RPMI8226 (cell line): ENCODE data around the gene AGO3.
"Not testable (repeated sequence)": the region's sequence is repeated elsewhere in the genome, so short reads cannot be mapped to it uniquely, and the experiment has no call there.

Experiments
- DNase-seq: peaks from one replicate; pipeline ENCODE4 v3.0.0-alpha.2; 2015

AGO3 gene

GRCh38 chr1:35927472-35927871 is 3.4 kb upstream of the AGO3 start:
- no peak for DNase-seq

DNA sequence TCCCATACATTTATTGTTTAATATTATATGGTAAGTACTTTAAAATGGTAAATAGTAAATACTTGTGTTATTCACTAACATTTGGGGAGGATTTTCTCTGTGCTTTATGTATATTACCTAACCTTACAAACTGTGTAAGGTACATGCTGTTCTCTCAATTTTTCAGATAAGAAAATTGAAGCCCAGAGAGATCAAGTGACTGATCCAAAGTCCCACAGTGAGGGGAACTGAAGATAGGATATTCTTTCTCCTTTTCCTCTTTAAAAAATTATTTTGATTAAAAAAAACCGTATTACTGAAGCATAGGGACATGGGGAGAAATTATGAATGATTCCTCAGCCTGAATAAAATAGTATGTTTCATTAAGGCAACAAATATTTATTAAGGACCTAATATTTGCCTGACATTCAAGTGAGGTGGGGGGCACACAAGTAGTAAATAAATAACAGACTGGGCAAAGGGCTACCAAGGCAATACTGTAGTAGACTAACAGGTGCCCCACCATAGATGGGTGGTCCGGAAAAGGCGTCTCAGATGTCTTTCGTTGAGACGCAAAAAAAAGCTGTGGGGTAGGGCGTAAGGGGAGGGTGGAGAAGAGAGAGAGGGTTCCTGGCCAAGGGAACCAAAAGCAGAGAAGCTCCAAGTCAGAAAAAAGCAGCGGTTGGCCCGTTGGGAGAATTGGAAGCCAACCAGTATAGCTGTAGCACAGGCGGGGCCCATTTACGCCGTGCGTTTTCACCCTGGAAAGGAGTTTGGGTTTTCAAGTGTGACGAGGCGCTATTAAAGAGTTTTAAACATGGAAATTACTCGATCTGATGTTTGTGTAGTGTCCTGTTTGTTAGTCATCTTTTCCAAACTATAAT is 944 bp upstream of the AGO3 start:
- peak; percentile 72 for DNase-seq

GRCh38 chr1:35931446-35932157 is 697 bp downstream of the AGO3 start:
- peak; percentile 78 for DNase-seq

DNA sequence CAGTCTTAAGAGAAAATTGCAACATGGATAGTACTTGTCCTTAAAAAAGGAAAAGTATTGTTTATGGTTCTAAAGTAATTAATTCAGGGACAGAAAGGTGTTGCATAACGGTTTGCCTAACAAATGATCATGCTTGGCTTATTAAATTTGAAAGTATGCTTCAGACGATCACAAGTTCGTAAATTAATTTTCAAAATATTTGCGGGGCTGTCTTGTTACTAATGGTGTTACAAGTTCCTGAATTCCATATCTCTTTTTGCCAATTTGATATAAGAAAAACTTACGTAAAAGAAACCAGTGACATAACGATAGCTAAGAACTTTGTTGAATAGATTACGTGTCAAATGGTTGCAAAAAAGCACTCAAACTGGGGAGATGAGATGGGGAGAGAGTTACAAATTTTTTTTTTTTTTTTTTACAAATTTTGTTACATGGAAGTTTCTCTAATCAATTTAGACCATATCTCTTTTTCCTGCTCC is 1.3 kb downstream of the AGO3 start:
- no peak for DNase-seq

- no peak for DNase-seq
Observed at GRCh38 chr1:35932941-35933340, 2.0 kb downstream of the AGO3 start.

- DNase-seq: no peak
Observed at GRCh38 chr1:35935442-35936388, 4.8 kb downstream of the AGO3 start.

DNA sequence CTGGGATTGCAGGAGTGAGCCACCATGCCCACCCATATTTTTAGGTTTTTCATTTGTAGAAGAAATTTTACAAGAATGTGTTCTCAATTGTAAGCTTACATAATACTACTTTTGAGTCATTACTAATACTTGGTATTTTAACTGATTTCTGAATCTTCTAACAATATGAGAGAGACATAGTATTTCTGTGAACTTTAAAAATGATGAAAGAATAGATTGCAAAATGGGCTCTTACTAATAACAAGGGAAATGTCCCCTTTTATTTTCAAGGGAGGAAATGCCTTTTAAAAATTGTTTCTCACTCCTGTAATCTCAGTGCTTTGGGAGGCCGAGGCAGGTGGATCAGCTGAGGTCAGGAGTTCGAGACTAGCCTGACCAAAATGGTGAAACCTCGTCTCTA is 5.9 kb downstream of the AGO3 start:
- DNase-seq: no peak

DNA sequence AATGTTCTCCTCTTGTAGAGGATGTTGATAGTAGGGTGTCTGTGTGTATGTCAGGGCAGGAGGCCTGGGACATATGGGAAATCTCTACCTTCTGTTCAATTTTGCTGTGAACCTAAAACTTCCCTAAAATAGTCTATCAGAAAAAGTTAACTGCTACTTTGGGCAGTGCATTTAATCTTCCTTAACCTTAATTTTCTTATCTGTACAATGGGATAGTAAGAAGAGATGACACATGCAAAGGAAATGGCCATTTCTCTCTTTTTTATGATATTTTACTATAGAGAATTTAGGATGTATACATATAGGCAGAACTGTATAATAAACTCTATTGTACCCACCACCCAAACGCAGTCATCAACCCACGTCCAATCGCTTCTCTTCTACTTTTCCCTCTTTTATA is 8.6 kb downstream of the AGO3 start:
- no peak for DNase-seq

- no peak for DNase-seq
Observed at GRCh38 chr1:35945327-35945726, 14.4 kb downstream of the AGO3 start.

- DNase-seq: no peak
Observed at GRCh38 chr1:35947547-35947946, 16.6 kb downstream of the AGO3 start.

- DNase-seq: no peak
Observed at GRCh38 chr1:35958558-35958957, 27.7 kb downstream of the AGO3 start.

GRCh38 chr1:35959304-35959703 is 28.4 kb downstream of the AGO3 start:
- DNase-seq: no peak

- DNase-seq: no peak
Observed at GRCh38 chr1:35962952-35963351, 32.0 kb downstream of the AGO3 start.

- not testable (repeated sequence) for DNase-seq
Observed at GRCh38 chr1:35964277-35964676, 33.4 kb downstream of the AGO3 start.

- DNase-seq: no peak
Observed at GRCh38 chr1:35968396-35968795, 37.5 kb downstream of the AGO3 start.

GRCh38 chr1:35971601-35972000 is 40.7 kb downstream of the AGO3 start:
- no peak for DNase-seq

GRCh38 chr1:35972631-35973030 is 41.7 kb downstream of the AGO3 start:
- not testable (repeated sequence) for DNase-seq

GRCh38 chr1:35980090-35980489 is 49.2 kb downstream of the AGO3 start:
- DNase-seq: no peak

DNA sequence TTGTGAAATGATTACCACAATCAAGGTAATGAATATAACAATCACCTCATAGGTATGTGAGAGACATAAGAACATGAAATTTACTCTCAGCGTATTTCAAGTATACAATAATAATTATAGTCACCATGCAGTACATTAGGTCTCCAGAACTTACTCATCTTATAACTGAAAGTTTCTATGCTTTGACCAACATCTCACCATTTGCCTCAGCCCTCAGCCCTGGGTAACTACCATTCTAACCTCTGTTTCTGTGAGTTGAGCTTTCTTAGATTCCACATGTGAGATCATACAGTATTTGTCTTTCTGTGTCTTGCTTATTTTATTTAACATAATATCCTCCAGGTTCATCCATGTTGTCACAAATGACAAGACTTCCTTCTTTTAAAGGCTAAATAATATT is 57.3 kb downstream of the AGO3 start:
- DNase-seq: no peak

DNA sequence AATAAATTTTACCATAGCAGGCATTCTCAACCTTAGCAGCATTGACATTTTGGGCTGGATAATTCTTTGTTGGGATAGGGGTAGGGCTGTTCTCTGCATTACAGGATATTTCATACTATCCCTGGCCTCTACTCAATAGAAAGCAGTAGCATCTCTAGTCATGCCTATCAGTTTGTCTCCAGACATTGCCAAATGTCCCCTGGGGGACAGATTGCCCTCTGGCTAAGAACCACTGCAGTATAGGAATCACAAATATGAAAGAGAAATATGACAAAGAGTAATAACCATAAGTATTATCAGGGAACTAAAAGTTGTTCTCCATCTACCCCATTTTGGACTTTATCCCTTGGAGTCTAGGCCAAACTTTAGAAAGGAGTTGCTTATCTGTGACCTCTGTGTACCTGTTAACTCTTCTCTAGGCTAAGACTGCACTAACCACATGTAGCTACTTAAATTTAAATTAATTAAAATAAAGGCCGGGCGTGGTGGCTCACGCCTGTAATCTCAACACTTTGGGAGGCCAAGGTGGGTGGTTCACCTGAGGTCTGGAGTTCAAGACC is 76.1 kb downstream of the AGO3 start:
- DNase-seq: no peak

- no peak for DNase-seq
Observed at GRCh38 chr1:36007741-36008140, 76.8 kb downstream of the AGO3 start.

GRCh38 chr1:36008546-36009197 is 77.8 kb downstream of the AGO3 start:
- no peak for DNase-seq
